Measurements from ENCODE around the gene OR8D1. TPM values are rescaled to one million over a fixed set of nuclear protein-coding genes. Genes with fewer than 3 reads are reported as not detected.

The OR8D1 gene
- total and polyA plus RNA-seq, 2 donors (not counting 3 experiments of a cell fraction or from before 2014, with no cell fraction given) = not detected

GRCh38 chr11:124346311-124346955 is 32.7 kb upstream of the OR8D1 start:
- intact Hi-C loops (cut with micrococcal nuclease) (no loop called here), dilution Hi-C loops (cut with MboI; ENCODE audit: extremely low pct_ligation_motif_present, low sequenced_read_pairs) (no loop called here)
- Histone ChIP-seq H3K36me3 (ENCODE audit: control insufficient read depth in 2 of 2, extremely low read depth in 1 of 2, insufficient read depth in 2 of 2, low read length in 2 of 2) (no peaks in the 10 kb centered on the region), H3K27me3 (ENCODE audit: control insufficient read depth in 2 of 2, insufficient read depth in 2 of 2, low read length in 2 of 2) (no peaks in the 10 kb centered on the region), H3K27ac (ENCODE audit: insufficient read depth, low read depth, low read length) (no peak overlapping the region), H3K9me1 (replicated peaks; ENCODE audit: control insufficient read depth, extremely low read depth, insufficient read depth, low read length) (no peaks in the 10 kb centered on the region), H3K4me2 (ENCODE audit: insufficient read depth, low read length) (no peak overlapping the region), H3K9ac (replicated peaks; ENCODE audit: extremely low read depth, insufficient read depth, low read length) (no peak overlapping the region), H3K9me3 (replicated peaks; ENCODE audit: control insufficient read depth, insufficient read depth, low read length) (no peaks in the 10 kb centered on the region), H2AFZ (ENCODE audit: low read depth, low read length) (no peak overlapping the region), H4K20me1 (replicated peaks; ENCODE audit: control insufficient read depth, extremely low read depth, insufficient read depth, low read length) (no peaks in the 10 kb centered on the region), H3K4me1 (ENCODE audit: control insufficient read depth, extremely low read depth, insufficient read depth, low read length) (no peaks in the 10 kb centered on the region), H3K4me3 (replicated peaks in 1 of 3; ENCODE audit: insufficient read depth in 1 of 3, low read depth in 1 of 3, low read length in 3 of 3) (no peak overlapping the region), H3K79me2 (ENCODE audit: control insufficient read depth, insufficient read depth, low read length) (no peaks in the 10 kb centered on the region)
- CTCF ChIA-PET = no interaction called here
- no TSS peak for BruUV-seq (replicated peaks)
- no peak for TF ChIP-seq FOS (IDR thresholded peaks at IDR 0.05; ENCODE audit: borderline replicate concordance, insufficient read depth, low read length)
- DNase-seq (ENCODE audit: low read depth, low spot score) (no peak), FAIRE-seq (no peak)
- POLR2A ChIA-PET = no interaction called here

GRCh38 chr11:124344346-124344745 is 30.6 kb upstream of the OR8D1 start:
- POLR2A ChIA-PET = no interaction called here
- intact Hi-C loops (cut with micrococcal nuclease) (no loop called here), dilution Hi-C loops (cut with MboI; ENCODE audit: extremely low pct_ligation_motif_present, low sequenced_read_pairs) (no loop called here)
- BruUV-seq (replicated peaks) = no TSS peak
- H3K9ac ChIP-seq (replicated peaks; ENCODE audit: extremely low read depth, insufficient read depth, low read length) = no peak overlapping the region
- H3K9me1 ChIP-seq (replicated peaks; ENCODE audit: control insufficient read depth, extremely low read depth, insufficient read depth, low read length) = no peaks in the 10 kb centered on the region
- no peaks in the 10 kb centered on the region for H3K79me2 ChIP-seq (ENCODE audit: control insufficient read depth, insufficient read depth, low read length)
- H2AFZ ChIP-seq (ENCODE audit: low read depth, low read length) = no peak overlapping the region
- H3K4me3 ChIP-seq (replicated peaks in 1 of 3; ENCODE audit: insufficient read depth in 1 of 3, low read depth in 1 of 3, low read length in 3 of 3) = no peak overlapping the region
- no peak overlapping the region for H3K27ac ChIP-seq (ENCODE audit: insufficient read depth, low read depth, low read length)
- FAIRE-seq (no peak), DNase-seq (ENCODE audit: low read depth, low spot score) (no peak)
- CTCF ChIA-PET = interaction anchor here (0.7 to 1.5 kb wide), 2 partner anchors 18 to 273 kb away, joined by 3 to 6 read pairs; no protein-coding TSS in a partner anchor
- H3K36me3 ChIP-seq (ENCODE audit: control insufficient read depth in 2 of 2, extremely low read depth in 1 of 2, insufficient read depth in 2 of 2, low read length in 2 of 2) = no peaks in the 10 kb centered on the region
- TF ChIP-seq FOS (IDR thresholded peaks at IDR 0.05; ENCODE audit: borderline replicate concordance, insufficient read depth, low read length) (no peak), POLR2AphosphoS5 (IDR thresholded peaks at IDR 0.05; ENCODE audit: insufficient read depth, low read depth, low read length) (no peak), MAX (IDR thresholded peaks at IDR 0.05; ENCODE audit: insufficient read depth, insufficient read length) (no peak)
- H3K27me3 ChIP-seq (ENCODE audit: control insufficient read depth in 2 of 2, insufficient read depth in 2 of 2, low read length in 2 of 2) = no peaks in the 10 kb centered on the region
- no peaks in the 10 kb centered on the region for H3K9me3 ChIP-seq (replicated peaks; ENCODE audit: control insufficient read depth, insufficient read depth, low read length)
- no peaks in the 10 kb centered on the region for H4K20me1 ChIP-seq (replicated peaks; ENCODE audit: control insufficient read depth, extremely low read depth, insufficient read depth, low read length)
- H3K4me1 ChIP-seq (ENCODE audit: control insufficient read depth, extremely low read depth, insufficient read depth, low read length) = no peaks in the 10 kb centered on the region
- H3K4me2 ChIP-seq (ENCODE audit: insufficient read depth, low read length) = no peak overlapping the region
